Astrocyte of the cerebellum (primary cell): ENCODE results near the gene IFRD1.

ENCODE experiments used
- DNase-seq: peaks from one replicate; pipeline ENCODE4 v3.0.0-alpha.2; 2011; ENCODE audit warnings: low read depth
- H3K4me3 ChIP-seq: 2 replicates; pipeline ENCODE4 v1.5.1; 2011; ENCODE audit warnings: mild to moderate bottlenecking, low read depth, low read length, moderate library complexity
- CTCF ChIP-seq: IDR thresholded peaks from 2 replicates; pipeline ENCODE4 v1.5.1; 2012; ENCODE audit warnings: low read length, low read depth, moderate library complexity, mild to moderate bottlenecking; ENCODE audit errors: missing control alignments
- in situ Hi-C: cut with HindIII; loops from 2 replicates; pipeline ENCODE4 v1.10.0; 2017; ENCODE audit warnings: low sequenced_read_pairs

Gene IFRD1

GRCh38 chr7:112494656-112495055 is 44.4 kb downstream of the IFRD1 start:
- TF ChIP-seq CTCF, result no peak
- no peak overlapping the region for H3K4me3 ChIP-seq

GRCh38 chr7:112495156-112495788 is 45.0 kb downstream of the IFRD1 start:
- H3K4me3 ChIP-seq, result no peak overlapping the region
- in situ Hi-C loops, result no loop called here
- DNase-seq, result no peak
- no peak for TF ChIP-seq CTCF

More at GRCh38 chr7:112494656-112495055, 44.4 kb downstream of the IFRD1 start:
- in situ Hi-C loops, result no loop called here
- DNase-seq, result no peak

DNA sequence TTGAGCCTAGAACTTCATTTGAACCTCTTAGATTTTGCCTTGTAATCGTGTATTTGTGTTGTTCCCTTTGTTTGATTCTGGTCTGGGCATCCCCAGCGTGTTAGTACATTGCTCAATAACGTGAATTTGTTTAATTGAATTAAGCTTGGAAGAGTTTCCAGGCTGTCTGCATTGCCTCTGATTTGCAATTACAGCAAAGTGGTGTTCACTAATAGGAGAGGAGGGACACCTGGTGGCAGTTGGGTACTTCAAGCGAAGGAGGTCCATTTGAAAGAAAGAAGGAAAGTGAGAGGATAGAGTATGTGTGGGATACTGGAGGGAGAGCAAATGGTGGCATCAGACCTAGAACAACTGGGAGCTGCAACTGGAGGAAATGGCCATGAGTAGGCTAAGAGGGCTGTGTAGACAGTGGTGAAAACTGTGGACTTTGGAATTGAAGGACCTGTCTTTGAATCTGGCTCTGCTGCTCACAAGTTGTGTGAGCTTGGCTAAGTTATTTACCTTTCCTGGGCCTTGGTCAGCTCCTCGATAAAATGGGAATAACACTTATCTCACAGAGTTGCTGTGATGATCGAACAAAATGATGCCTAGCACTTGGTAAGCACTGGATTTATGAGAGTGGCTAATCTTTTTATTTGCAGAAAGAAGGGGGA is 45.7 kb downstream of the IFRD1 start:
- in situ Hi-C loops, result no loop called here
- H3K4me3 ChIP-seq, result no peak overlapping the region
- DNase-seq, result peak; percentile 71
- peak; percentile 74 for TF ChIP-seq CTCF

GRCh38 chr7:112497481-112497880 is 47.2 kb downstream of the IFRD1 start:
- DNase-seq, result no peak
- in situ Hi-C loops, result no loop called here
- no peak overlapping the region for H3K4me3 ChIP-seq
- TF ChIP-seq CTCF, result no peak

DNA sequence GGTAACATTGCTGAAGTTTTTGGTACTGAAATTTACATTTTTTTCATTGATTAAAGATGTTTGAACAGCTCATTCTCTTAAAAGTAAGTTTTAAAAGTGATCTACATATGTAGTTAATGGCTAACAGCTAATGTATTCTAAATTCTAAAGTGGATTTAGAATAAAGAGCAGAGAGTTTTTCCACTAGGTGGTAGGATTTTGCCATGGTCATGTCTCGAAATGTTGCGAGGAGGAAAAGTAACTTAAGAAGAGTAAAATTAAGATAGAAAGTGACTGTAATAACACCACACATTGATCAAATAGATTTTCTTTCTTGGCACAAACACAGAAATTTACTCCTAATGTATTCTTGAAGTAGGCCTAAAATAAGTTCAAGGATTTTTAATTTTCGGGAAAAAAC is 50.4 kb downstream of the IFRD1 start:
- TF ChIP-seq CTCF, result peak; percentile 26
- no peak for DNase-seq
- in situ Hi-C loops, result no loop called here
- no peak overlapping the region for H3K4me3 ChIP-seq

DNA sequence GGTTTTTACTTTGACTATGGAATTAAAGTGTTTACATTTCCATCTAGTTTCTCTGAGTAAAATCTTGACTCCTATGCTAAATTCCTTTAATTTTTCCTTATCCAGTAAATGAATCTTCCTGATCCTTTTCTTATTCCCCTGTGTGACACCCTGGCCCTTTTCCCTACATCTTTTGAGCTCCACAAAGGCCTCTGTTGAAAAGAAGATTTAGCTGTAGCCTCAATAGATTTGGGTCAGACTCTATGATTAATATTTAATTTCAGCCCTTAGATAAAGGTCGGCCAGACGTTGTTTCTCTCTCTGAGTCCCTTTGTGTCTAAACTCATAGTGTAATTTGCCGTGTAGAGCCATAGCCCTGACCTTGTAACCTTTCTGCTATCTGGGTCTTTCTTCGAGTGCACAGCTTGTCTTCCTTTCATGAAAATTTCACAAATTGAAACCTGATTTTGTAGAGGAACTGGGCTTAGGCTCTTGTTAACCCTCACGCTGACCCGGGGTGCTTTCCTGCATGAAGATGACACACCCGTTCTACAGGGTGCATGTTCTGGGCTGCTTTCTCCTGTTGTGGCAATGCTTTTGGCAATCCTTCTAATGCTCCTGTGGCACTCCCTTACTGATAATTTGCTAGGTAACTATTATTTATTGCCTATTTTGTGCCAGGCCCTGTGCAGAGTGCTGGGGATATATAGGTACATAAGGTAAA is 51.7 kb downstream of the IFRD1 start:
- no peak for TF ChIP-seq CTCF
- no peak overlapping the region for H3K4me3 ChIP-seq
- in situ Hi-C loops, result no loop called here
- DNase-seq, result no peak
